Trophoblast cell (in vitro differentiated cells and primary cell): ENCODE results near the gene MGRN1.
"Not testable (repeated sequence)": the region's sequence is repeated elsewhere in the genome, so short reads cannot be mapped to it uniquely, and the experiment has no call there.

Experiments used
- DNase-seq, 2 donors: peaks; one replicate each; pipeline ENCODE4 v3.0.0-alpha.2; 2016
- H2AFZ ChIP-seq: 2 replicates; pipeline ENCODE4 v1.6.1; 2013; ENCODE audit warnings: low read length, moderate library complexity, mild to moderate bottlenecking; ENCODE audit not compliant: insufficient read depth, poor library complexity
- H2AK5ac ChIP-seq: 2 replicates; pipeline ENCODE4 v1.6.1; 2013; ENCODE audit warnings: mild to moderate bottlenecking, low read length
- H2BK120ac ChIP-seq: 2 replicates; pipeline ENCODE4 v1.6.1; 2013; ENCODE audit warnings: low read length, mild to moderate bottlenecking, moderate library complexity; ENCODE audit not compliant: insufficient read depth, poor library complexity
- H2BK12ac ChIP-seq: 2 replicates; pipeline ENCODE4 v1.6.1; 2013; ENCODE audit warnings: mild to moderate bottlenecking, low read length, moderate library complexity
- H2BK5ac ChIP-seq: 2 replicates; pipeline ENCODE4 v1.6.1; 2013; ENCODE audit warnings: low read length, low read depth, moderate library complexity, mild to moderate bottlenecking; ENCODE audit not compliant: poor library complexity
- H3K14ac ChIP-seq: 2 replicates; pipeline ENCODE4 v1.6.1; 2013; ENCODE audit warnings: mild to moderate bottlenecking, low read length
- H3K18ac ChIP-seq: 2 replicates; pipeline ENCODE4 v1.6.1; 2013; ENCODE audit warnings: mild to moderate bottlenecking, low read length
- H3K23ac ChIP-seq: 2 replicates; pipeline ENCODE4 v1.6.1; 2013; ENCODE audit warnings: low read length
- H3K27ac ChIP-seq: 2 replicates; pipeline ENCODE4 v1.5.1; 2013; ENCODE audit warnings: low read depth, mild to moderate bottlenecking, inconsistent platforms, low read length, moderate library complexity
- H3K27me3 ChIP-seq: 2 replicates; pipeline ENCODE4 v1.6.1; 2013; ENCODE audit warnings: inconsistent platforms, mild to moderate bottlenecking, low read length, moderate library complexity; ENCODE audit not compliant: insufficient read depth
- H3K36me3 ChIP-seq, 2 experiments: 1 replicate in 1 of 2; 2 replicates in 1 of 2; pipeline ENCODE4 v1.6.1; 2013; ENCODE audit warnings: low read length in 2 of 2, mild to moderate bottlenecking in 2 of 2, moderate library complexity in 1 of 2; ENCODE audit not compliant: insufficient read depth in 2 of 2, control insufficient read depth in 1 of 2
- H3K4ac ChIP-seq: 2 replicates; pipeline ENCODE4 v1.6.1; 2013; ENCODE audit warnings: low read depth, mild to moderate bottlenecking, low read length, moderate library complexity
- H3K4me1 ChIP-seq, 2 experiments: 1 replicate in 1 of 2; 2 replicates in 1 of 2; pipeline ENCODE4 v1.6.1; 2013; ENCODE audit warnings: low read length in 2 of 2, mild to moderate bottlenecking in 2 of 2, moderate library complexity in 1 of 2; ENCODE audit not compliant: insufficient read depth in 2 of 2, control insufficient read depth in 1 of 2
- H3K4me2 ChIP-seq: 2 replicates; pipeline ENCODE4 v1.6.1; 2013; ENCODE audit warnings: inconsistent platforms, mild to moderate bottlenecking, low read length, moderate library complexity
- H3K4me3 ChIP-seq: 2 replicates; pipeline ENCODE4 v1.5.1; 2013; ENCODE audit warnings: mild to moderate bottlenecking, low read depth, low read length, inconsistent platforms
- H3K79me1 ChIP-seq: one replicate; pipeline ENCODE4 v1.6.1; 2013; ENCODE audit warnings: low read length
- H3K79me2 ChIP-seq: 2 replicates; pipeline ENCODE4 v1.6.1; 2013; ENCODE audit warnings: low read length, mild to moderate bottlenecking; ENCODE audit not compliant: control insufficient read depth, insufficient read depth, poor library complexity
- H3K9ac ChIP-seq: 2 replicates; pipeline ENCODE4 v1.6.1; 2013; ENCODE audit warnings: mild to moderate bottlenecking, low read length
- H3K9me3 ChIP-seq: 2 replicates; pipeline ENCODE4 v1.6.1; 2013; ENCODE audit warnings: low read depth, mild to moderate bottlenecking, control low read depth, inconsistent platforms, low read length; ENCODE audit not compliant: insufficient read depth
- H4K12ac ChIP-seq: 2 replicates; pipeline ENCODE4 v1.6.1; 2013; ENCODE audit warnings: low read depth, mild to moderate bottlenecking, low read length, moderate library complexity
- H4K8ac ChIP-seq: 2 replicates; pipeline ENCODE4 v1.6.1; 2013; ENCODE audit warnings: low read depth, mild to moderate bottlenecking, low read length, moderate library complexity
- H4K91ac ChIP-seq: one replicate; pipeline ENCODE4 v1.6.1; 2013; ENCODE audit warnings: low read depth, mild to moderate bottlenecking, low read length, moderate library complexity
- WGBS: extraction: QIAGEN DNeasy Blood & Tissue Kit; methylation state at CpG from one replicate; pipeline ENCODE4 v1.1.7; 2013; ENCODE audit warnings: missing lambda C conversion rate; ENCODE audit not compliant: insufficient read length, insufficient coverage; ENCODE audit errors: extremely low coverage; 5-methylcytosine and 5-hydroxymethylcytosine counted together

MGRN1 gene

DNA sequence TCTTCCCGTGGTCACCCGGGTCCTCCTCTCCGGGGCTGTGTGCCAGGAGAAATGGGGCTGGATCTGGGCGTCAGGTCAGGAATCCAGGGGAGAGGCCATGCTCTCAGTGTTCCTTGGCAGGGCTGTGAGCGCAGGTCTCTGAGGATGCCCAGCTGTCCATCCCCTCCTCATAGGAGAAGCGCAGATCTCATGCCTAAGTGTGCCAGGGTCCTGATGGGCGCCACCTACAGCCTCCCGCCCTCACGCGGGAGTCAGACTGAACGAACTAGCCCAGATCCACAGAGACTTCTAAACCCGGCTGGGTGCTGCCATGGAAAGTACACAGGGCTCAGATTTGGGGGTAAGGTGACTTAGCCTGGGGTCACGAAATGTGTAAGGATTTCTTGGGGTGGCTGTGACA is 24.3 kb downstream of the MGRN1 start:
- no peak overlapping the region for H2AK5ac ChIP-seq
- H3K9ac ChIP-seq, result no peak overlapping the region
- no CpG with 5 or more reads among the region's 13 CpGs for WGBS
- no peak overlapping the region for H4K12ac ChIP-seq
- no peak overlapping the region for H2BK5ac ChIP-seq
- H3K27ac ChIP-seq, result no peak overlapping the region
- peaks cover 35 to 41% of the 10 kb centered on the region in 2 experiments for H3K36me3 ChIP-seq
- H3K23ac ChIP-seq, result no peak overlapping the region
- no peaks in the 10 kb centered on the region for H3K27me3 ChIP-seq
- no peak overlapping the region for H4K91ac ChIP-seq
- no peaks in the 10 kb centered on the region for H3K79me2 ChIP-seq
- H2BK120ac ChIP-seq, result no peak overlapping the region
- H4K8ac ChIP-seq, result no peak overlapping the region
- no peak overlapping the region for H3K4me2 ChIP-seq
- H3K79me1 ChIP-seq, result no peaks in the 10 kb centered on the region
- H3K18ac ChIP-seq, result no peak overlapping the region
- peaks cover 12% of the 10 kb centered on the region for H3K9me3 ChIP-seq
- no peak overlapping the region for H3K4ac ChIP-seq
- no peak overlapping the region for H2AFZ ChIP-seq
- no peak for DNase-seq
- H3K14ac ChIP-seq, result no peak overlapping the region
- no peak overlapping the region for H3K4me3 ChIP-seq
- no peak overlapping the region for H2BK12ac ChIP-seq
- no peaks in the 10 kb centered on the region for H3K4me1 ChIP-seq

DNA sequence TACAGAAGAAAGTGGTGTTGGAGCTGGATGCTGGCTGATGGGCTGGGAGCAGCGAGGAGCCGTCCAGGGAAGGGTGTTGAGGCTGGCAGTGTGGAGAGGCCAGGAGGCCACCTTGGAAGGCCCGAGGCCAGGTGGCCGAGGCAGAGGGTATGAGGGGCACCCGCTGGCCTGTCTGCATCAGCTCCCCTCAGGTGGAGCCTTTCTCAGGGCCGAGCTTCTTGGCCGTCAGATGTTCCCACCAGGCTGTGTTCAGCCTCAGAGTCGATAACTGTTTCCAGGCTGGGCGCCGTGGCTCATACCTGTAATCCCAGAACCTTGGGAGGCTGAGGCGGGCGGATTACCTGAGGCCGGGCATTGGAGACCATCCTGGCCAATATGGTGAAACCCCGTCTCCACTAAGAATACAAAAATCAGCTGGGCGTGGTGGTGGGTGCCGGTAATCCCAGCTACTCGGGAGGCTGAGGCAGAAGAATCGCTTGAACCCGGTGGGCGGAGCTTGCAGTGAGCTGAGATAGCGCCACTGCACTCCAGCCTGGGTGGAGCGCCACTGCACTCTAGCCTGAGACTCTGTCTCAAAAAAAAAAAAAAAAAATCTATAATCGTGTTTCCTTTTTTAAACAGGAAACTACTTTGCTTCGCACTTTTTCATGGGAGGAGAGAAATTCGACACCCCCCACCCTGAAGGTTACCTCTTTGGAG is 25.3 kb downstream of the MGRN1 start:
- no peak overlapping the region for H3K9ac ChIP-seq
- no peaks in the 10 kb centered on the region for H3K79me1 ChIP-seq
- H3K4me2 ChIP-seq, result no peak overlapping the region
- H3K18ac ChIP-seq, result no peak overlapping the region
- H3K79me2 ChIP-seq, result no peaks in the 10 kb centered on the region
- no peak overlapping the region for H3K27ac ChIP-seq
- H2BK120ac ChIP-seq, result no peak overlapping the region
- no peak overlapping the region for H2BK5ac ChIP-seq
- H3K23ac ChIP-seq, result no peak overlapping the region
- no peak overlapping the region for H4K91ac ChIP-seq
- no peak overlapping the region for H3K4me3 ChIP-seq
- H4K8ac ChIP-seq, result no peak overlapping the region
- no peak overlapping the region for H2AFZ ChIP-seq
- H2BK12ac ChIP-seq, result no peak overlapping the region
- peaks cover 12% of the 10 kb centered on the region for H3K9me3 ChIP-seq
- H3K14ac ChIP-seq, result no peak overlapping the region
- H3K36me3 ChIP-seq, result peaks cover 43 to 49% of the 10 kb centered on the region in 2 experiments
- H3K4ac ChIP-seq, result no peak overlapping the region
- H4K12ac ChIP-seq, result no peak overlapping the region
- no peaks in the 10 kb centered on the region for H3K27me3 ChIP-seq
- WGBS, result no CpG with 5 or more reads among the region's 25 CpGs
- H3K4me1 ChIP-seq, result no peaks in the 10 kb centered on the region
- no peak for DNase-seq
- no peak overlapping the region for H2AK5ac ChIP-seq

DNA sequence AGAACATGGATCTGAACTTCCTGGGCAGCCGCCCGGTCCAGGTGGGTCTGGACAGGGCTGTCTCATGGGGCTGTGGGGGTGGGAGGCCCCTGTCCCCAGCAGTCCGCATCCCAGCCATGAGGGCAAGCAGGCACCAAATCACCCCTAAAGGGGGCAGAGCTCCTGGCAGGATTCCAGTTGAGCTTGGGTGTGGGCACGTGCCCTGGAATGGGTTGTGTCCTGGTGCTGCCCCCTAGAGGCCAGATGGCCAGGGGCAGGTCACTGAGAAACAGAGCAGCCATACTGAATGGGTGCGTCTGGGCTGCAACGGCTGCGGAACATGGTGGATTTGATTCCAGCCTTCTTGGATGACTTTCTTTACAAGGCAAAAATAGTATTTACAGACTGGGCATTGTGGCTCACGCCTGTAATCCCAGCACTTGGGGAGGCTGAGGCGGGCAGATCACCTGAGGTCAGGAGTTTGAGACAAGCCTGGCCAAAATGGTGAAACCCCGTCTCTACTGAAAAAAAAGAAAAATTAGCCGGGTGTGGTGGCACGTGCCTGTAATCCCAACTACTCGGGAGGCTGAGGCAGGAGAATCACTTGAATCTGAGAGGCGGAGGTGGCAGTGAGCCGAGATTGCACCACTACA is 25.9 kb downstream of the MGRN1 start:
- H3K23ac ChIP-seq, H3K14ac ChIP-seq, H3K79me1 ChIP-seq, H2BK5ac ChIP-seq, H3K4me1 ChIP-seq, H3K79me2 ChIP-seq, H3K18ac ChIP-seq, H2AK5ac ChIP-seq, H2BK12ac ChIP-seq, H3K4me2 ChIP-seq, H3K27me3 ChIP-seq, H4K8ac ChIP-seq, H3K4me3 ChIP-seq, H3K4ac ChIP-seq, H2AFZ ChIP-seq, H3K27ac ChIP-seq, H4K91ac ChIP-seq, H2BK120ac ChIP-seq, H3K9ac ChIP-seq, H4K12ac ChIP-seq: not testable (repeated sequence)
- Histone ChIP-seq H3K36me3 (peaks cover 49 to 55% of the 10 kb centered on the region in 2 experiments), H3K9me3 (peaks cover 14% of the 10 kb centered on the region)
- WGBS, result no CpG with 5 or more reads among the region's 15 CpGs
- peak; percentile 63 to 76 for DNase-seq

DNA sequence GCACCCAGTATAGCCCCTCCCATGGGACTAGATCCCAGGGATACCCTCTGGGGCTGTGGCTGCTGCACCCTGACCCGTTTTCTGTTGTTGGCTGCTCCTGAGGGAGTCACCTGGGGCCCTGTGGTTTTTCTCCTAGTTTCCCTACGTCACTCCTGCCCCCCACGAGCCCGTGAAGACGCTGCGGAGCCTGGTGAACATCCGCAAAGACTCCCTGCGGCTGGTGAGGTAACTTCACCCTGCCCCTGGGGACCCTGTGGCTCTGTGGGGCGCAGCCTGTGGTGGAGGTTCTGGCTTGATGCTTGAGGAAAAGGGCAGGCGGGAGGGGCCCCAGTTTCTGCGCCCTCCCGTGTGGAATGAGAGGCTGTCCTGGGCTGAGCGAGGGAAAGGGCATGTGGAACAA is 27.2 kb downstream of the MGRN1 start:
- no peak overlapping the region for H3K14ac ChIP-seq
- no peaks in the 10 kb centered on the region for H3K4me1 ChIP-seq
- no peak overlapping the region for H4K91ac ChIP-seq
- H3K79me1 ChIP-seq, result no peaks in the 10 kb centered on the region
- no peak overlapping the region for H4K8ac ChIP-seq
- H2AFZ ChIP-seq, result no peak overlapping the region
- no peak overlapping the region for H2AK5ac ChIP-seq
- no peak overlapping the region for H2BK120ac ChIP-seq
- no peak overlapping the region for H4K12ac ChIP-seq
- H3K27me3 ChIP-seq, result no peaks in the 10 kb centered on the region
- no peak overlapping the region for H3K4ac ChIP-seq
- no peak overlapping the region for H2BK5ac ChIP-seq
- H3K9me3 ChIP-seq, result peaks cover 12% of the 10 kb centered on the region
- H3K23ac ChIP-seq, result no peak overlapping the region
- H3K18ac ChIP-seq, result no peak overlapping the region
- no CpG with 5 or more reads among the region's 13 CpGs for WGBS
- no peak overlapping the region for H3K9ac ChIP-seq
- H3K4me2 ChIP-seq, result no peak overlapping the region
- no peak for DNase-seq
- H3K79me2 ChIP-seq, result no peaks in the 10 kb centered on the region
- peaks cover 56 to 64% of the 10 kb centered on the region in 2 experiments for H3K36me3 ChIP-seq
- H3K4me3 ChIP-seq, result peak overlapping the region; percentile 16
- H2BK12ac ChIP-seq, result no peak overlapping the region
- H3K27ac ChIP-seq, result no peak overlapping the region
